ENCODE data around the gene SPATA24. TPM values are rescaled to one million over a fixed set of nuclear protein-coding genes. Genes with fewer than 3 reads are reported as not detected.

The SPATA24 gene
- total RNA-seq, 4 donors from 2014 or later, result 0.65 to 1.4 (median 0.71) TPM; not detected in 1

DNA sequence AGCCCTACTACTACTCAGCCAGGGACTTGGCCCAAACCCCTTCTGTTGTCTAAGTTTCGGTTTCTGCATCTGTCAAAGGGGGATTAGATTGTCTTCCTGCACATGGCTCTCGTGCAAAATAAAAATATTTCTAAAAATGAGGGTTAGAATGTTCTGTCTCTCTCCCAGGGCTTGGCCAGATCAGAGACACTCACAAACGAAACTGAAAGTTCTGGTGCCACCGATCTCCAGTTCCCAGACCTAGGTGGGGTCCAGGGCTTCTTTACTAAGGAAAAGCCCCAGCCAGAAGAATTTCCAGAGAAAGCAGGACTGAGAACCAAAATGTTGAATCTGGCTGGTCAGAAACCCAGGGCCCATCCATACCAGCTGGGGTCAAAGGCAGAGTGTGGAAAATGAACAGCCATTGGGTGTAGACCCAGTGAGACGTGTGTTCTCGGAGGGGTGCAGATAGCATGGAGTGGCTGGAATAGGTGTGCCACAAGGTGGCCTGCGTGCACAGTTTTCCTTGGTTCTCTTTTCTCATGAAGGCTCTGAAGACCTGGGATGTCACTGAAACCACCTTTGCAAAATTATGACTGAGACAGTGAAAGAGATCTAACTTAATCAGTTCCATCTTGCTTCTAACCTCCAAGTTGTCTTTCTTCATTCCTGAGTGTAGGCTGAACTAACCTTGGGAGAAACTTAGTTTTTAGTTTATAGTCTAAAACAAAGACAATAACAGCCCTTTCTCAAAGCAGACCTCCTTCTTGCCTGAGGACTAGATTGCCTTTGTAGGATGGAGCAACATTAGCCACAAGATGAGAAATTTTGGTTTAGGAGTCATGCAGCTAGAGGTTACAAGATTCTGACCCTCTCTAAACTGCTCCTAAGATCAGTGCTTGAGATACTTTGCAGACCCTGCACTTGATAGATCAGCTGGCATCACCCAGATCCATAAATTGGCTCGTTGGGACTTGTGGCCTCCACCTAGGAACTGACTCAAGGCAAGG lies 18.5 kb downstream of the SPATA24 start:
- TF ChIP-seq POLR2A (IDR thresholded peaks at IDR 0.05), result no peak
- TF ChIP-seq CTCF (IDR thresholded peaks at IDR 0.05), result no peak
- 39 to 47% methylated on average over 8 of the region's 8 CpGs for WGBS, 2 donors
- no peak for DNase-seq (ENCODE audit: low spot score in 2 of 2)
- intact Hi-C loops (cut with DNase I; ENCODE audit: low total_unique reads), result no loop called here
- no peak overlapping the region for H3K4me3 ChIP-seq (ENCODE audit: low read depth, poor library complexity, severe bottlenecking)

DNA sequence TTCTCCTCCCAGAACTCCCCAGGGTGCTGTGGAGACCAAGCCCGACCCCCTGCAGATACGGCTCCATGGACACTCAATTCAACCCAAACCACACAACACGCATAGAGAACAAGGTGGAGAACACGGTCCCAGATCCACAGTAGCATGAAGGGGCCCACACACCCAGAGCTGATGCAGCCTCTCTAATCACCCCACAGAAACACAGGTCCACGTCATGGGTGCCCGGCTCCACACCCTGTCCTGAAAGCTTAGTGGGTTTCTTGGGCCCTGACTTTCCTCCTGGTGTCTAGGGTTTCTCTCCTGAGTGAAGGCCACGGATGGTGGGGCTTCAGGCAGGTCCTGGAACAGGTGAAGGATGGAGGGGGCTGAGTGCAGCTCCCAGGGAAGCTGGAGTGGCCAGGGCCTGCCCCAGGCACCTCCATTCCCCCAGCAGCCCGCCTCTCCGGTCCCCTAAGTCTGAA lies 19.3 kb downstream of the SPATA24 start:
- intact Hi-C loops (cut with DNase I; ENCODE audit: low total_unique reads), result no loop called here
- no peak overlapping the region for H3K4me3 ChIP-seq (ENCODE audit: low read depth, poor library complexity, severe bottlenecking)
- TF ChIP-seq CTCF (IDR thresholded peaks at IDR 0.05) (no peak), POLR2A (IDR thresholded peaks at IDR 0.05) (no peak)
- peak in 1 of 2 donors; percentile 77 for DNase-seq (ENCODE audit: low spot score in 2 of 2)
- WGBS, 2 donors, result 45 to 53% methylated on average over 8 to 9 of the region's 9 CpGs

- WGBS, 2 donors, result 62 to 66% methylated on average over 7 of the region's 7 CpGs
- intact Hi-C loops (cut with DNase I; ENCODE audit: low total_unique reads), result no loop called here
- DNase-seq (ENCODE audit: low spot score in 2 of 2), result no peak
- TF ChIP-seq POLR2A (IDR thresholded peaks at IDR 0.05), result no peak
- H3K4me3 ChIP-seq (ENCODE audit: low read depth, poor library complexity, severe bottlenecking), result no peak overlapping the region
Measured at GRCh38 chr5:139383993-139384590, 19.8 kb downstream of the SPATA24 start.

GRCh38 chr5:139383275-139383992 lies 20.5 kb downstream of the SPATA24 start, which contains the start of gene SLC23A1:
TSS of gene SLC23A1 (minus strand) at chr5:139383297. CDS start at chr5:139383253, 44 bp downstream.
- H3K4me3 ChIP-seq (ENCODE audit: low read depth, poor library complexity, severe bottlenecking), result no peak within 1 kb of the TSS
- intact Hi-C loops (cut with DNase I; ENCODE audit: low total_unique reads), result no loop called here
- DNase-seq (ENCODE audit: low spot score in 2 of 2), result peak in 1 of 2 donors; percentile 81
- WGBS, 2 donors, result 57 to 67% methylated on average over 10 of the region's 10 CpGs
- TF ChIP-seq POLR2A (IDR thresholded peaks at IDR 0.05) (no peak), CTCF (IDR thresholded peaks at IDR 0.05) (no peak)

- no peak for DNase-seq (ENCODE audit: low spot score in 2 of 2)
- H3K4me3 ChIP-seq (ENCODE audit: low read depth, poor library complexity, severe bottlenecking), result no peak overlapping the region
- TF ChIP-seq CTCF (IDR thresholded peaks at IDR 0.05) (no peak), POLR2A (IDR thresholded peaks at IDR 0.05) (no peak)
- intact Hi-C loops (cut with DNase I; ENCODE audit: low total_unique reads), result no loop called here
- 64 to 65% methylated on average over 3 of the region's 3 CpGs for WGBS, 2 donors
Measured at GRCh38 chr5:139382807-139383206, 21.1 kb downstream of the SPATA24 start.
